ENCODE measurements around the gene COL20A1.

COL20A1 gene

GRCh38 chr20:63273059-63273579 is 19.9 kb upstream of the COL20A1 start:
- H3K27me3 ChIP-seq = peaks cover 30% of the 10 kb centered on the region
- H3K27ac ChIP-seq = peak overlapping the region; percentile 61
- TF ChIP-seq CTCF (IDR thresholded peaks at IDR 0.05) = no peak
- H3K4me3 ChIP-seq (ENCODE audit: low read depth in 1 of 2, low read length in 1 of 2) = peak overlapping the region; percentile 79 to 83
- H3K4me1 ChIP-seq (ENCODE audit: control insufficient read depth in 1 of 2, insufficient read depth in 1 of 2, low read depth in 1 of 2, low read length in 1 of 2) = peaks cover 15 to 16% of the 10 kb centered on the region in 2 experiments
- H3K36me3 ChIP-seq = peaks cover 23% of the 10 kb centered on the region
- H3K9me3 ChIP-seq = no peaks in the 10 kb centered on the region

DNA sequence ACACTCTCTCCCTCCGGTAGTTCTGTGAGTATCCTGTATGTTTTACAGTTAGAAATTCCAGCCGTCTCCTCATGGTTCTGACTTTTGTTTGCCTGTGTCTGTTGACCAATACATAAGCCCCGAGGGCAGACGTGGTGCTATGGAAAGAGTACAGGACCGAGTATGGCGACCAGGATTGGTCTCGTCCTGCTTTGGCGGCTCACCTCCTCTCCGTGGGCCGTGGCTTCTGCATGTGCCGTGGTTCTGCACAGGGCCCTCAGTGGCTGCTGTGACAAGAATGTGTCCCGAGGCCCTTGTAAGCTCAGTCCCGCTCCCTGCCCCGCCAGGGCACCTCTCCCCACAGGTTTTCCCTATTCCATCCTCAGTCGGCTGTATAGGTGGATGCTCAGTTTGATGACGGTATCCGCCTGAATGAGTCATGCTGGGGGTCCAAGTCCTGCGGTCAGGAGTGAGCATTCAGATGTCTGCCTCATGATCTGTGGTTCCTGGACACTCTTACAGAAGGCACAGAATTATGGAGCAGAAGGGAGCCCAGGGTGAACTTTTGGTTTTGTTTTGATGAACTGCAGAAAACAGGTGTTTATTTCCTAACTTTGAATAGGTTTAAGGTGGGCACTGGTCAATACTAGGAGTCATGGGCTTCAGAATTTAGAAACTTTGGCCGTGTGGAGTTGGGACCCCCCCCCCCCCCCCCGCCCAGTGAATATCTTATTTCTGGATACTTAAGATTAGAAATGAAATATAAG is 19.2 kb upstream of the COL20A1 start:
- H3K27ac ChIP-seq = peak overlapping the region; percentile 61
- H3K4me3 ChIP-seq (ENCODE audit: low read depth in 1 of 2, low read length in 1 of 2) = peak overlapping the region; percentile 79 to 83
- H3K27me3 ChIP-seq = peaks cover 23% of the 10 kb centered on the region
- no peak for TF ChIP-seq CTCF (IDR thresholded peaks at IDR 0.05)
- H3K4me1 ChIP-seq (ENCODE audit: control insufficient read depth in 1 of 2, insufficient read depth in 1 of 2, low read depth in 1 of 2, low read length in 1 of 2) = peaks cover 15 to 16% of the 10 kb centered on the region in 2 experiments
- H3K36me3 ChIP-seq = peaks cover 30% of the 10 kb centered on the region
- H3K9me3 ChIP-seq = no peaks in the 10 kb centered on the region

DNA sequence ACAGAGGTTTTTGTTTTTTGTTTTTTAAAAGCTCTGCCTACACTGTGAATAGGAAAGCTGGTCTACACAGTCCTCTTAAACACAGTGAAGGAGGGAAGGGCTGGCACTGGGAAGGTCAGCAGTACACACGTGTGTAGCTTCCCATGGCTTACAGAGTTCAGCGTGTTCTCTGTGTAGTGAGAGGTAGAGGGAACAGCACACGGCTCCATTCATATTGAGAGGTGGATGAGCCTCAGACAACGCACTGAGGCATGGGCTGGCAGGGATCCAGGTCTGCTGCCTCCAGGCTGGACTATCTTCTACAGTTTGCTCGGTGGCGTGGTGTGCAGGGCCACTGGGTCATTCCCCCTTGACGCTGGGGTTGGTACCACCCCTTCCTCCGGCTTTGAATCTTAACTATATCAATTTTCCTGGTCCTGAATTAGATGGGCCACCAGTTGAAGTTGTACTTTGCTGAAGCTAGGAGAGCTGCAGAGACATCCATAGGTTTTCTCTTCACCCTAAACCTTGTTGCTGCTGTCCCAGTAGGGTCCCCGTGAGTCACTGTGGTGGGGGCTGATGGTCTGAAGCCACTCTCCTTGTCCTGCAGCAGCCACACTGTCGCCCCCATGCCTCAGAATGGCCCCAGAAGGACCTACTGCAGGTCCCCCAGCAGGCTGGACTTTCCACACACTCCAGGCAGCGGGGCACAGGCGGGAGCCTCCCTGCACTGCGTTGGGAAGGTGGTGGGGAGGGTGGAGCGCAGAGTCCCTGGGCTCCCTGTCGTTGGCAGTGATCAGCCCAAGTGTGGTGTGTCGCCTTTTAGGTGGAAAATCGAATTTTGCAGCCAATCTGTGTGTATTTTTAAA is 18.4 kb upstream of the COL20A1 start:
- H3K27ac ChIP-seq = no peak overlapping the region
- H3K36me3 ChIP-seq = peaks cover 38% of the 10 kb centered on the region
- H3K27me3 ChIP-seq = peaks cover 17% of the 10 kb centered on the region
- no peaks in the 10 kb centered on the region for H3K9me3 ChIP-seq
- H3K4me3 ChIP-seq (ENCODE audit: low read depth in 1 of 2, low read length in 1 of 2) = no peak overlapping the region
- no peak for TF ChIP-seq CTCF (IDR thresholded peaks at IDR 0.05)
- H3K4me1 ChIP-seq (ENCODE audit: control insufficient read depth in 1 of 2, insufficient read depth in 1 of 2, low read depth in 1 of 2, low read length in 1 of 2) = peaks cover 15 to 16% of the 10 kb centered on the region in 2 experiments

DNA sequence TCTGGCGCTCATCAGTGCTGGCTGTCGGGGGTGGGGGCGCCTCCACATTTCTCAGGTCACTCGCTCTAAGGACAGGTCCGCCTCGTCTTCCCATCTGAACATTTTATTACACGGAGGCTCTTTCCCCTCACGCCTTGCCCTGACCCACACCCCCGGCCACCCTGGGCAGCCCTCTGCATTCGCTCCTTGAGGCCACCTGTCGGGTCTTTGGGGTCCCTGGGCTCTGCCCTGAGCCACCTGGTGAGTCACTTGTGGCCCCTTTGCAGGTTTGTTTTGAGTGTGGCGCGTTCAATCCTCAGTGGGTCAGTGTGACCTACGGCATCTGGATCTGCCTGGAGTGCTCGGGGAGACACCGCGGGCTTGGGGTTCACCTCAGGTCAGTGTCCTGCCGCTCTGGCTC is 17.2 kb upstream of the COL20A1 start:
- no peak for TF ChIP-seq CTCF (IDR thresholded peaks at IDR 0.05)
- Histone ChIP-seq H3K27ac (no peak overlapping the region), H3K9me3 (no peaks in the 10 kb centered on the region), H3K4me1 (ENCODE audit: control insufficient read depth in 1 of 2, insufficient read depth in 1 of 2, low read depth in 1 of 2, low read length in 1 of 2) (peaks cover 15 to 16% of the 10 kb centered on the region in 2 experiments), H3K36me3 (peaks cover 50% of the 10 kb centered on the region), H3K4me3 (ENCODE audit: low read depth in 1 of 2, low read length in 1 of 2) (no peak overlapping the region), H3K27me3 (peaks cover 14% of the 10 kb centered on the region)

GRCh38 chr20:63276956-63277355 is 16.0 kb upstream of the COL20A1 start:
- Histone ChIP-seq H3K27ac (no peak overlapping the region), H3K27me3 (peaks cover 2% of the 10 kb centered on the region), H3K4me1 (ENCODE audit: control insufficient read depth in 1 of 2, insufficient read depth in 1 of 2, low read depth in 1 of 2, low read length in 1 of 2) (peaks cover 11 to 12% of the 10 kb centered on the region in 2 experiments), H3K36me3 (peaks cover 62% of the 10 kb centered on the region), H3K9me3 (no peaks in the 10 kb centered on the region), H3K4me3 (ENCODE audit: low read depth in 1 of 2, low read length in 1 of 2) (no peak overlapping the region)
- TF ChIP-seq CTCF (IDR thresholded peaks at IDR 0.05) = no peak
